Osteocyte (in vitro differentiated cells): ENCODE measurements around the gene BTG1. TPM values are rescaled to one million over a fixed set of nuclear protein-coding genes. Genes with fewer than 3 reads are reported as not detected.

Source experiments
- DNase-seq: peaks from one replicate; pipeline ENCODE4 v3.0.0; 2021; ENCODE audit warnings: mixed read lengths; ENCODE audit not compliant: unreplicated experiment; ENCODE audit errors: extremely low spot score
- H3K27ac Mint-ChIP-seq: one replicate; pipeline ENCODE4 v1.8.0; 2021; ENCODE audit warnings: mild to moderate bottlenecking, mixed read lengths; ENCODE audit not compliant: unreplicated experiment
- H3K27me3 Mint-ChIP-seq: one replicate; pipeline ENCODE4 v1.8.0; 2021; ENCODE audit warnings: mixed read lengths; ENCODE audit not compliant: unreplicated experiment
- H3K36me3 Mint-ChIP-seq: one replicate; pipeline ENCODE4 v1.8.0; 2021; ENCODE audit warnings: mixed read lengths; ENCODE audit not compliant: unreplicated experiment
- H3K4me1 Mint-ChIP-seq: one replicate; pipeline ENCODE4 v1.8.0; 2021; ENCODE audit warnings: mixed read lengths; ENCODE audit not compliant: unreplicated experiment
- H3K4me3 Mint-ChIP-seq: one replicate; pipeline ENCODE4 v1.8.0; 2021; ENCODE audit warnings: mild to moderate bottlenecking, moderate library complexity, mixed read lengths; ENCODE audit not compliant: unreplicated experiment
- H3K9me3 Mint-ChIP-seq: one replicate; pipeline ENCODE4 v1.8.0; 2021; ENCODE audit warnings: mixed read lengths; ENCODE audit not compliant: unreplicated experiment
- CTCF ChIP-seq: fragments of 200-600 bp; sonication (generic); IDR thresholded peaks from 2 replicates; pipeline ENCODE4 v1.5.0; 2021; ENCODE audit warnings: antibody characterized with exemption, mild to moderate bottlenecking, moderate library complexity
- total RNA-seq: library from RNA; stranded (reverse); gene quantifications from 2 replicates; pipeline ENCODE4 v1.2.1, GENCODE V29; 2021

Gene BTG1
- total RNA-seq, 1 donor from 2014 or later, result 121 TPM

GRCh38 chr12:92134638-92135274, 10.9 kb downstream of the BTG1 start:
- peaks cover 8% of the 10 kb centered on the region for H3K36me3 Mint-ChIP-seq
- H3K4me3 Mint-ChIP-seq, result no peak overlapping the region
- peaks cover 87% of the 10 kb centered on the region for H3K4me1 Mint-ChIP-seq
- H3K27me3 Mint-ChIP-seq, result no peaks in the 10 kb centered on the region
- peak overlapping the region; percentile 76 for H3K27ac Mint-ChIP-seq
- TF ChIP-seq CTCF, result no peak
- DNase-seq, result no peak
- H3K9me3 Mint-ChIP-seq, result no peaks in the 10 kb centered on the region

GRCh38 chr12:92133795-92134637, 11.6 kb downstream of the BTG1 start:
- Mint-ChIP-seq H3K36me3 (peaks cover 10% of the 10 kb centered on the region), H3K27ac (peak overlapping the region; percentile 76), H3K4me3 (no peak overlapping the region), H3K27me3 (no peaks in the 10 kb centered on the region), H3K4me1 (peaks cover 81% of the 10 kb centered on the region), H3K9me3 (no peaks in the 10 kb centered on the region)
- DNase-seq, result no peak
- no peak for TF ChIP-seq CTCF

GRCh38 chr12:92133171-92133570, 12.5 kb downstream of the BTG1 start:
- Mint-ChIP-seq H3K9me3 (no peaks in the 10 kb centered on the region), H3K36me3 (peaks cover 9% of the 10 kb centered on the region), H3K27me3 (no peaks in the 10 kb centered on the region), H3K27ac (no peak overlapping the region), H3K4me1 (peaks cover 73% of the 10 kb centered on the region), H3K4me3 (peak overlapping the region; percentile 8)
- DNase-seq, result no peak
- no peak for TF ChIP-seq CTCF

GRCh38 chr12:92132288-92132687, 13.4 kb downstream of the BTG1 start:
- no peaks in the 10 kb centered on the region for H3K27me3 Mint-ChIP-seq
- H3K4me1 Mint-ChIP-seq, result peaks cover 64% of the 10 kb centered on the region
- H3K36me3 Mint-ChIP-seq, result peaks cover 9% of the 10 kb centered on the region
- TF ChIP-seq CTCF, result no peak
- DNase-seq, result no peak
- no peak overlapping the region for H3K4me3 Mint-ChIP-seq
- H3K9me3 Mint-ChIP-seq, result no peaks in the 10 kb centered on the region
- no peak overlapping the region for H3K27ac Mint-ChIP-seq

- DNase-seq, result no peak
- no peak for TF ChIP-seq CTCF
- peaks cover 53% of the 10 kb centered on the region for H3K4me1 Mint-ChIP-seq
- no peaks in the 10 kb centered on the region for H3K9me3 Mint-ChIP-seq
- H3K36me3 Mint-ChIP-seq, result peaks cover 11% of the 10 kb centered on the region
- H3K4me3 Mint-ChIP-seq, result no peak overlapping the region
- no peaks in the 10 kb centered on the region for H3K27me3 Mint-ChIP-seq
- H3K27ac Mint-ChIP-seq, result peak overlapping the region; percentile 8
Measured at GRCh38 chr12:92130999-92131398, 14.6 kb downstream of the BTG1 start.
